MM.1S (cell line): ENCODE measurements around the gene CYTH4.

ENCODE experiments used
- CTCF ChIP-seq: fragments of 300-600 bp; sonication (generic); IDR thresholded peaks from 2 replicates; pipeline ENCODE4 v1.5.1; 2016; ENCODE audit warnings: antibody characterized with exemption, low read length, mixed read lengths
- EZH2phosphoT487 ChIP-seq: fragments of 300-600 bp; sonication (generic); IDR thresholded peaks from 2 replicates; pipeline ENCODE4 v1.6.1; 2018; ENCODE audit warnings: antibody characterized with exemption, low read length

DNA sequence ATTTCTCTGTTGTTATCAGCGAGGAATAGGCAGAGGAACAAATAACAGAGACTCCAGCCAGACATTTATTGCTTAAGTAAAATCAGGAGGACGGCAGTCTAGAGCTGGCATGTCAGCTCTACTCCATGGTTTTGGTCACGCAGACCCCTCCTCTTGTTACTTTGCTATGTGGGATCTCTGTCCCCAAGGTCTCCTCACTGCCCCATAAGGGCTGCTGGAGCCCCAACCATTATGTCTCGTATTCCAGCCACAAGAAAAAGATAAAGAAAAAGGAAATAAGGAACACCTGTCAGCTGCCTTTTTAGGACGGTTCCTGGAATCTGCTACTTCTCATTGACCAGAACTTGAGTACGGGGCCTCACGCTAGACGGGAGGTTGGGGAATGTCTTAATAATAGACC lies 74.6 kb downstream of the CYTH4 start:
- no peak for TF ChIP-seq EZH2phosphoT487
- TF ChIP-seq CTCF = no peak
